Right cardiac atrium (tissue), 5 donors: ENCODE data around the gene C18orf32. TPM values are rescaled to one million over a fixed set of nuclear protein-coding genes. Genes with fewer than 3 reads are reported as not detected.
"Not testable (repeated sequence)": the region's sequence is repeated elsewhere in the genome, so short reads cannot be mapped to it uniquely, and the experiment has no call there.

ENCODE experiments used
- ATAC-seq, 2 donors: fragments of 200-7000 bp; cut with Tn5 transposase; one replicate each; pipeline versions ENCODE4 v1.8.0 to v1.9.1; 2020; ENCODE audit warnings: moderate library complexity in 2 of 2, mild to moderate bottlenecking in 1 of 2
- DNase-seq, 3 donors: peaks; one replicate each; pipeline ENCODE4 v3.0.0-alpha.2; 2020
- H3K27ac ChIP-seq: one replicate; pipeline ENCODE4 v1.5.1; 2013; ENCODE audit warnings: mild to moderate bottlenecking, low read length, control low read depth, moderate library complexity
- H3K27me3 ChIP-seq: one replicate; pipeline ENCODE4 v1.6.1; 2013; ENCODE audit not compliant: control insufficient read depth, insufficient read depth
- H3K4me1 ChIP-seq: one replicate; pipeline ENCODE4 v1.6.1; 2013; ENCODE audit warnings: low read length; ENCODE audit not compliant: control insufficient read depth, insufficient read depth
- H3K4me3 ChIP-seq: one replicate; pipeline ENCODE4 v1.5.1; 2013; ENCODE audit warnings: low read length, control low read depth
- H3K9me3 ChIP-seq: one replicate; pipeline ENCODE4 v1.6.1; 2013; ENCODE audit warnings: low read length; ENCODE audit not compliant: control insufficient read depth
- WGBS: extraction: QIAGEN DNeasy Blood & Tissue Kit; methylation state at CpG from one replicate; pipeline ENCODE4 v1.1.7; 2013; 5-methylcytosine and 5-hydroxymethylcytosine counted together
- intact Hi-C, 4 donors: fragments of 100-400 bp; cut with DNase I; formaldehyde crosslinking; loops; one replicate each; pipeline versions ENCODE4 v1.11.0 to v1.14.0; 2022 to 2023
- polyA plus RNA-seq: library from polyadenylated mRNA; stranded (reverse); fragments of 200-250 nt; gene quantifications from one replicate; pipeline ENCODE4 v1.2.3, GENCODE V29; 2013
- total RNA-seq, 4 donors: library from RNA; stranded (reverse); fragmentation: NEBNext Ultra II Directional; extraction: Animal tissue kit (Norgen Biotek cat#: 25700); gene quantifications; one replicate each; pipeline ENCODE4 v1.2.1, GENCODE V29; 2021
- donor health status: healthy with polysubstance abuse.
- donor health status: DM: no; HTN: yes; CAD: no.
- donor health status: DM: no; HTN: no; CAD: no.
- donor health status: DM: no; HTN: yes; CAD: no; lungs with severe emphysema.
- donor health status: DM: yes; HTN: yes; CAD: no.

The C18orf32 gene
- total and polyA plus RNA-seq, 5 donors = 64.7 to 120 (median 75.6) TPM

GRCh38 chr18:49520661-49521145 lies 33.7 kb upstream of the C18orf32 start:
- no peak overlapping the region for H3K27ac ChIP-seq

DNA sequence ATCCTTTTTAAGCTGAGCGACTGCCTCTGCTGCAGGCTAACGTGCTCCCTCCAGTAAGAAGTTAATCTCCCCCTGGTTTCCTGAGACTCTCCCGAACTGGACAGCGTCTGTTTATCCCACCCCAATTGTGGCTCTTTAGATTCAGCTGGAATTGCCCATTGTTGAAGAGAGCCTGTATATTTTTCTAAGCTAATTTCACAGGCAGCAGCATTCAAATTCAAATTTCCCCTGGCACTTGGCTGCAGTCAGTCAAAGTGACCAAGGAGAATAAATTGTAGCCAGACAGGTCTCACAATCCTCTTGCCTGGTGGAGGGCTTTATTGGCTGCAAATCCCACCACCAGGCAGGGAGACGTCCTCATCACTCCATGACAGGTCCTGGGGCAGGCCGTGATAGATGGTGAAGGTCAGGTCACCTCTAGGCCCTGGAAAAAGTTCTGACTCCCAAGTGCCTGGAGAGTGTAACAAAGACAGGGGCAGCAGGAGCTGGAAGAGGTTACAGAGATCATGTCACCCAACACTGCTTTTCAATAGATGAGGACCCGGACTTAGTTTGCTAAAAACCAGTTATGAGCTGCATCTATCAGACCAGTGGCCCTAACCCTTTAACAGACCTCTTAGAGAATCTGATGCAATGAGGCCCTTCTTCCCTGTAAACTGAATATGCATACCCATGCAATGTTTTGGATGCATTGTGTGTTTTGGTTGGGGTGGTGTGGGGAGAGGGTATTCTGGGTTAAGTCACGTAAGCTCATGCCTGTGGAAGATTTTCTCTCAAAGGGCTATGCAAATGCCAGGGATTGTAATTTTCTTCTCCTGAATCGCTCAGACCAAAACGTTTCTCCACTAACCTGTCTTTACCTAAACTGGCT lies 32.3 kb upstream of the C18orf32 start:
- no peaks in the 10 kb centered on the region for H3K27me3 ChIP-seq
- H3K27ac ChIP-seq = no peak overlapping the region
- ATAC-seq (no peak), DNase-seq (no peak)
- H3K9me3 ChIP-seq = no peaks in the 10 kb centered on the region
- intact Hi-C loops = loop anchor here in 1 of 4 donors (10.0 kb wide), 1 partner anchor 245 kb away; no protein-coding TSS in a partner anchor
- no peaks in the 10 kb centered on the region for H3K4me1 ChIP-seq
- H3K4me3 ChIP-seq = no peak overlapping the region
- WGBS = 76% methylated on average over 10 of the region's 10 CpGs

More at GRCh38 chr18:49520661-49521145, 33.7 kb upstream of the C18orf32 start:
- Histone ChIP-seq H3K9me3 (no peaks in the 10 kb centered on the region), H3K4me1 (no peaks in the 10 kb centered on the region), H3K4me3 (no peak overlapping the region), H3K27me3 (no peaks in the 10 kb centered on the region)
- ATAC-seq (no peak), DNase-seq (no peak)
- intact Hi-C loops = no loop called here
- 78% methylated on average over 2 of the region's 2 CpGs for WGBS

DNA sequence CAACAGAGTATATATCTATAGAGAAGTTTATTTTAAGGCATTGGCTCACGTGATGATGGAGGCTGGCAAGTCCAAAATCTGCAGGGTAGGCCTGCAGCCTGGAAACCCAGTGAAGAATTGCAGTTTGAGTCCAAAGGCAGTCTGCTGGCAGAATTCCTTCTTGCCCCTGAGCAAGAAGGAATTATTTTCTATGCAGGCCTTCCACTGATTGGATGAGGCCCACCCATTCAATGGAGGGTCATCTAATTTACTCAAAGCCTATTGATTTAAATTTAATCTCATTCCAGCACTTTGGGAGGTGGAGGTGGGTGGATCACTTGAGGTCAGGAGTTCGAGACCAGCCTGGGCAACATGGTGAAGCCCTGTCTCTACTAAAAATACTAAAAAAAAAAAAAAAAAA lies 30.4 kb upstream of the C18orf32 start:
- Histone ChIP-seq H3K4me1 (no peaks in the 10 kb centered on the region), H3K27me3 (no peaks in the 10 kb centered on the region), H3K4me3 (no peak overlapping the region), H3K9me3 (no peaks in the 10 kb centered on the region), H3K27ac (no peak overlapping the region)
- no peak for ATAC-seq
- intact Hi-C loops = loop anchor here in 1 of 4 donors (10.0 kb wide), 1 partner anchor 247 kb away; no protein-coding TSS in a partner anchor
- DNase-seq = no peak
- WGBS = 96% methylated on average over 2 of the region's 2 CpGs

- intact Hi-C loops = loop anchor here in 1 of 4 donors (10.0 kb wide), 1 partner anchor 249 kb away; no protein-coding TSS in a partner anchor
- H3K4me1 ChIP-seq = no peaks in the 10 kb centered on the region
- no peak overlapping the region for H3K4me3 ChIP-seq
- no peak overlapping the region for H3K27ac ChIP-seq
- no peak for ATAC-seq
- H3K27me3 ChIP-seq = no peaks in the 10 kb centered on the region
- WGBS = 87% methylated on average over 3 of the region's 3 CpGs
- no peaks in the 10 kb centered on the region for H3K9me3 ChIP-seq
- no peak for DNase-seq
Observed at GRCh38 chr18:49515516-49515915, 28.5 kb upstream of the C18orf32 start.

DNA sequence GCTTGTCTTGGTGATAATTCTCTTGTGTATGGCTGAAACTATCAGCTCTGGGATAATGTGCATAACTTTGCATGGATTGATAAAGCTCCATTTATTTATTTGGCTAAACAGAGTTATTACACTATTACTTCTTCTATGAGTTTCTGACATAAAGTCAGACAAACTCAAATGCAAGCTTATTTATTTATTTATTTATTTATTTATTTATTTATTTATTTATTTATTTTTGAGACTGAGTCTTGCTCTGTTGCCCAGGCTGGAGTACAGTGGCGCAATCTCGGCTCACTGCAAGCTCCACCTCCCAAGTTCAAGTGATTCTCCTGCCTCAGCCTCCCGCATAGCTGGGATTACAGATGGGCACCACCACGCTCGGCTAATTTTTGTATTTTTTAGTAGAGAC lies 28.0 kb upstream of the C18orf32 start:
- H3K27me3 ChIP-seq, H3K27ac ChIP-seq, ATAC-seq, H3K4me3 ChIP-seq, DNase-seq, H3K4me1 ChIP-seq, H3K9me3 ChIP-seq: not testable (repeated sequence)
- WGBS = 78% methylated on average over 5 of the region's 5 CpGs
- intact Hi-C loops = loop anchor here in 1 of 4 donors (10.0 kb wide), 1 partner anchor 250 kb away; no protein-coding TSS in a partner anchor

DNA sequence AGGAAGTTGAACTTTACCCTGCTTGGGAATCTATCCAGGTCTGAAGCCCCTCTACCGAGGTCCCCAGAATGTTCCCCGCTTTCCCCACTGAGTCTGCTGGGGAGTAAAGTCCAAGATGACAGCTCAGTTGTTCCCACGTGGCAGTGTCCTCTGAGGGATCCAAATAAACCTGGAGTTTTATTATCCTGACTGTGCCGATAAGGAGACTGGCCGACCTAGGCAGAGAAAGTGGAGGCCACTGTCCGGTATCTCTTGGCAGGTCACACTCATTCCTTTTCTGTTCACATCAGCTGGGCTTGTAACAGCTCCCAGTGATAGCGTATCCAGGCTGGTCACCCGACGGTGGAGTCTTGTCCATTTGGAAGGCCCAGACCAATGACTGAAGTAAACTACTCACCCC lies 27.5 kb upstream of the C18orf32 start:
- peak; percentile 69 to 76 for ATAC-seq
- WGBS = 36% methylated on average over 9 of the region's 9 CpGs
- Histone ChIP-seq H3K27me3 (no peaks in the 10 kb centered on the region), H3K27ac (peak overlapping the region; percentile 61), H3K9me3 (no peaks in the 10 kb centered on the region), H3K4me1 (no peaks in the 10 kb centered on the region), H3K4me3 (no peak overlapping the region)
- intact Hi-C loops = loop anchor here in 2 of 4 donors (5.0 to 10.0 kb wide), 2 partner anchors 250 to 348 kb away; no protein-coding TSS in a partner anchor
- no peak for DNase-seq

- intact Hi-C loops = loop anchor here in 3 of 4 donors (2.0 to 10.0 kb wide), 3 partner anchors 252 to 349 kb away; no protein-coding TSS in a partner anchor
- 94% methylated on average over 8 of the region's 8 CpGs for WGBS
Observed at GRCh38 chr18:49512876-49513275, 25.8 kb upstream of the C18orf32 start.

DNA sequence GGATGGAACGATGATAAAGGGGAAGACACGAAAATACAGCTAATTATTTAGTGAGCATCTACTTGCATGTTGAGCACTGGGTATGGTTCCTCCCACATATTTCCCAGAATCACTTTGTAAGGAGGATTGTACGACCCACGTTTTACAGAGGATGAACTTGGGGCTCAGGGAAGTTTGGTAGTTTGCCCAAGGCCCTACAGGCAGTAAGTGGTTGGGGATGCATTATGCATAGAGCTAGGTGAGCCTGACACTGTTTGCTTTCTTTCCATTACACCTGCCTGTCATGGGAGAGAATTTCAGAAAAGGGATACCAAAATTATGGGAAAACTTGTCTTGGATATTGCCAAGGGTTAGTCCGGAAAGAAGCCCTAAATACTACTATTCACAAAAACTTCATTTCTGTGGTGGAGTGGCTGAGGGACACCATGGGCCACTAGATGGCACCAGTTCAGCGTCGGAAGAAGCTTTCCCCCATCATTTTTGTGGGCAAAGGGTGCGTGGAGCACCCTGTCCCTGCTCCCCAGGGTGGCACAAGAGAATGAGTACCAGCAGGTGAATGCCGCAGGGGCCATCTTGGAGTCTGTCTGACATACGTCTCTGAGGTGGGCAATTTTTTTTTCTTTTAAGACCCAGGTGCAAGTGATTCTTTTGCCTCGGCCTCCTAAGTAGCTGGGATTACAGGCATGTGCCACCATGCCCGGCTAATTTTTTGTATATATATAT lies 23.5 kb upstream of the C18orf32 start:
- ATAC-seq (peak; percentile 62), DNase-seq (peak; percentile 37 to 69 (median 65))
- H3K9me3 ChIP-seq = no peaks in the 10 kb centered on the region
- H3K27me3 ChIP-seq = no peaks in the 10 kb centered on the region
- WGBS = 41% methylated on average over 12 of the region's 12 CpGs
- no peak overlapping the region for H3K4me3 ChIP-seq
- no peak overlapping the region for H3K27ac ChIP-seq
- intact Hi-C loops = loop anchor here in 3 of 4 donors (2.0 to 10.0 kb wide), 3 partner anchors 254 to 352 kb away; no protein-coding TSS in a partner anchor
- no peaks in the 10 kb centered on the region for H3K4me1 ChIP-seq

More at GRCh38 chr18:49512876-49513275, 25.8 kb upstream of the C18orf32 start:
- not testable (repeated sequence) for H3K27ac ChIP-seq, H3K4me1 ChIP-seq, H3K4me3 ChIP-seq, H3K9me3 ChIP-seq, H3K27me3 ChIP-seq, ATAC-seq, DNase-seq

- H3K27me3 ChIP-seq, H3K9me3 ChIP-seq, H3K4me3 ChIP-seq, H3K4me1 ChIP-seq, intact Hi-C loops, ATAC-seq, DNase-seq, H3K27ac ChIP-seq: not testable (repeated sequence)
- 90% methylated on average over 5 of the region's 5 CpGs for WGBS
Observed at GRCh38 chr18:49506438-49506837, 19.4 kb upstream of the C18orf32 start.

DNA sequence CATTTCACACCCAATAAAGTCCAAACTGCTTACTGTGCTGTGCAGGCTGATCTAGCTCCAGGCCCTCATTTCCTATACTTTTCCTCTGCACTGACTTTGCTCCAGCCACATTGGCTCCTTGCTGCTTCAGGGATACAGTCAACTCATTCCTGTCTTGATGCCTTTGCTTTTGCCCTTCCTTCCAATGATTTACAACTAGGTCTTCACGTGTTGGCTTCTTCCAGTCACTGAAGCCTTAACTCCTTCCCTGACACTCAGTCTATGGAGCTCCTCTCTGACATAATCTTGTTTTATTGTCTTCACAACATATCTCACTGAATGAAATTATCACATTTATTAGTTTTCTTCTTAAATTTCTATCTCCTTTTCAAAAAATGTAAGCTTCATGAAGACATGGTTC lies 16.9 kb upstream of the C18orf32 start:
- H3K9me3 ChIP-seq = no peaks in the 10 kb centered on the region
- DNase-seq = no peak
- H3K27ac ChIP-seq = no peak overlapping the region
- no peaks in the 10 kb centered on the region for H3K27me3 ChIP-seq
- no peak overlapping the region for H3K4me3 ChIP-seq
- 23% methylated on average over 1 of the region's 1 CpG for WGBS
- ATAC-seq = no peak
- intact Hi-C loops = no loop called here
- H3K4me1 ChIP-seq = no peaks in the 10 kb centered on the region
